Stimulated activated CD8-positive, alpha-beta memory T cell treated with anti-CD3 and anti-CD28 coated beads, Interleukin-4, amount 100 ng/mL, for 24 hours (primary cell): Measurements from ENCODE around the gene MAGI1.

Experiments used
- DNase-seq: peaks from one replicate; pipeline ENCODE4 v3.0.0-alpha.2; 2020; ENCODE audit warnings: low read depth

The MAGI1 gene

DNA sequence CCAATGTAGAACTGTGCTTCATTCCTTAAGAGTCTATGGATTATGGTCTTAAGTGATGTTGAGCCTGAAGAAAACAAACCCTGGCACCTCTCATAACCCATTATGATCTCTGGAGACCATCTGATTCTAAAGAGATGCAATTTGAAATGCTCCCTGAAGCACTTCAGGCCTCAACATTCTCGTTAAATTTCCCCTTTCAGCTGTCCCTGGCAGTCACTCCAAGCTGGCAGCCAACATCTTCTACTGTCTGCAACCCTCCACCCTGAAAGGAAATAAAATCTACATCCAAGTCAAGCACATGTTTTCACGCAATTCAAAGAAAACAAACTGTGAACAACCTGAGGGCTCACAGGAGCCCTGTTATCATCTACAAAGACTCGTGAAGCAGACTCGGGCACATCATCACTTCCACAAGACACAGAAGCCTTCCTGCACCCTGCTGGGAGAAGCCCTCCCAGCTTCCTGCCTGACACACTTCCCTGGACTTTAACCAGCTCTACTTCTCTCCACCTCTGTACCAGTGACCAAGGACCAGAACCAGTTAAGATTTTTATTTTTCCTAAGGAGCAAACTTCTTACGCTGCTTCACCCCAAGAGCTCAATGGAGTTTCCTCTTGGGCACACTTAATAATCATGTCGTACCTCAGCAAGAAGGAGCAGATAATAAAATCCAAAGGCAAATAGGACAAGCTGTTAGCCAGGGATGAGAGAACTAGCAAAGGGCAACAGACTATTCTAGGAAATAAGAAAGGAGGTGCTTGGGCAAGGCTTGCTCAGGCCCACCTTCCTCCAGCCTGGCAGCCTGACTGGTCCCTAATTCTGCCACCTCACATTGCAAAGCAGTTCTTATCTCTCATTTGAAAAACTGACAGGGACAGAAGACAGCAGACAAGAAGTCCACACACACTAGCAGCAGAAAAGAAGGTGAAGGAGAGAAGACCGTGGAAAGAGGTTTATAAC lies 67.1 kb downstream of the MAGI1 start:
- DNase-seq = no peak

DNA sequence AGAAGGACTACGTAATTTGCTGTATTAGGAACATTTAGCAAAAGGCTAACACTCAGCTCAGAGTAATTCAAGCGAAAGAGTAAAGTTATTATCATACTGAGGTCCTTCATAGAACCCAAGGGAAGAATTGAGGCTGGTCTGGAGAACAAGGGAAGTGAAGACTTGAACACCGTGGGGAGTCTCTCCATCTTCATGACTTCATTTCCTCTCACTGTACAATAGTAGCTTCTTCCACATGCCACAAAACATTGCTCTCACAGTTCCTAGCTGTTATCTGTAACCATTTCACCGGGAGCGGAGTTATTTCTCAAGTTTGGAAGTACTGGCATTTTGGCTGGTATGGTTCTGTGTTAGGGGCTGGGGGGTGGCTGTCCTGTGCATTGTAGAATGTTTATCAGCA lies 69.7 kb downstream of the MAGI1 start:
- no peak for DNase-seq

DNA sequence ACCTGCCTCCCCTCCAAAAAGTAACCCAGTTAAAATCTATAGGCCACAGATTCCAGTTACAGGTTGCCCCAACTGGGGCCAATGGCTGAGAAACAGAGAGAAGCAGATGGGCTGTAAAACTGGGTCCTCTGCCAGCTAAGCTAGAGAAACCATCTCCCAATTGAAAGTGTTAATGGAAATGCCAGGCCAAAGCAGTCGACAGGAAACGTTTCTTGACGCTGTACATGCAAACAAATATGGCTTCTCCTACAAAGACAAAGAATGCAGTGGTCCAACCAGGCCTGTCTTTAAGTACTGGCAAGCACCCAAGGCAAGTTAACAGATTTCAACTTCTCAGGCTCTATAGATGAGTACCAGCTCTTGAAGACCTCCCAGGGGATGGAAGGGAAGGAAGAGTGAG lies 71.3 kb downstream of the MAGI1 start:
- no peak for DNase-seq

DNA sequence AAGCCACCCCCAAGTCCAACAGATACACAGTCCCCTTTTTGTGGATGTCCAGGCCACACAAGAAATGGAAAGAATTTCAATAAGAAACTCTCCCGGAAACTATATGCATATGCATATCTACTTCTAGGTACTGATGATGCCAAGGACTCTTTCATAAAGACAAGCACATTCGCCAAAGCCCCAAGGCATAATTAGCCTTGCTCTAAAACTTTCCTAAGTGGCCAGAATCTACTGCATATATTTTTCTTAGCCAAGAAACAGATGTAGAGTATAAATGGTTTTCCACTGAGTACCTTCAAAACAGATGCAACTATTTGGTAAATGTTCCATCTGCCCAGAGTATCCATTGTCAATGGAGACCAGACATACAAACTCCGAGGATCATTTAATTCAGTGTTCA lies 73.9 kb downstream of the MAGI1 start:
- no peak for DNase-seq

DNA sequence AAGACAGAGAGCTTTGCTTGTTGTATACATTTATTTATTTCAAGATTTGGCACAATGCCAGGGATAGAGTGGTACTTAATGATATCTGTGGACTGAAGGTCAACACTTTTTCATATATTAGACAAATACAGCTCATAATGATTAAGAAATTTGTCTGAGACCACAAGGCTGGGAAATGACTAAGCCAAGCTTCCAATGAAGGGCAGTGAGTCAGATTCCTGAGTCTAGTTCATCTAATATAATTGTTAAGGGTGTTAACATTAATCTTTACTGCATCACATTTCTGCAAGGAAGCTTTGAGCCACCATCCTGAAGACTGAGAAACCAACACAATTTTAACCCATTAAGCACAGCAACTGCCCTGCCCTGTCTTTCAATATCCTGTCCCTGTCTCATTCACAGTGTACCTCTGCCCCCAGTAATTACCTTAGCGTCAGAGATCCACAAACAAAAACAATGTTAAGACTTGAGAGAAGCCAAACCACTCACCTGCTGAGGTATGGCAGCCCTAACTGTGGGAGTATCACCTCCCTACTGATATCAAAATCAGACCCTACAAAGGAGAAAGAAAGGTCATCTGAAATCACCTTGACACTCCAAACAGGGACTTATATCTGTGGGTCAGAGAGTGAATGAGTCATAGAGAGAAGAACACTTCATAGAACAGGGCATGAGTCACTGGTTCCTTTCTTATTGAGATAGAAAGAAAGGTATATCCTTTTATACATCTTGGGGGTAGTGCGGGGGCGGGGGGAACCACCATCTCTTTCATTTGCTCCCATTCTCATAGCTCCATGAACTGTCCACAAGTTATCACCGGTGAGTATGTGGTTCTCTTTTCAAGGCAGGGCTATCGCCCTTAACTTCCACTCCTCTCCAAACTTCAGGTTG lies 74.7 kb downstream of the MAGI1 start:
- DNase-seq = peak; percentile 9

DNA sequence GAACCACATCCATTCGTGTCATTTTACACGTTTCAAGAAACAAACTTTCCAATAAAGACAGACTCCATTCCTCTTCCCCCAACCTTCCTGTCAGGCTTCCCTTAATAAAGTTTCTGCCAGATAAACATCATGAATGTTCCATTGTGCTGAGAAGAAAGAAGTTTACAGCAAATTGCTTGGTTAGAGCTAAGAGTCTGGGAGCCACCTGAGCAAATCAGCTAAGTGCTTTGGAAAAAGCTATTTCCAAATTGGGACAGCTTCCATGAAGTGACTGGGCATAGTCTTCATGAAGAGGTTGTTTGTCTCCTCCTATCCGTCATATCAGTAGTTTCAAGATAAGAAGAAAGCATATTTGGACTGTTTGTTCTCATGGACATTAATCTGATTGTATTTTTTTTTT lies 77.0 kb downstream of the MAGI1 start:
- DNase-seq = no peak

DNA sequence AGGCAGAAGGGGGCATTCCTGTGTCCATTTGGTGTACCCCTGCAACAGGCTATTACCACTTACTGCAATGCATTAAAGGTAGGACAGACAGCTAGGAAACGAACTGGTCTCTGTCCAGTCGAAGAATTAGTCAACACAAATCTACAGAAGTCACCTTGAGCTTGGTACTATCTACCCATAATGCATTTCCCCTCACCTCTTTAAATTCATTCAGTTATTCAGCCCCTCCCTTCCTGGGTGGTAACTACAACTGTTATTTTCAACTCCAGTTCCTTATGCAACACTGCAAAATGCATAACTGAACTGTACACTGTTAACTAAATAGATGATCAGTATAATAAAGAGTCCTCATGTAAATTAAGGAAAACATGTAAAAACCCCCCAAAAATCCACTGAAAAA lies 77.6 kb downstream of the MAGI1 start:
- no peak for DNase-seq

DNA sequence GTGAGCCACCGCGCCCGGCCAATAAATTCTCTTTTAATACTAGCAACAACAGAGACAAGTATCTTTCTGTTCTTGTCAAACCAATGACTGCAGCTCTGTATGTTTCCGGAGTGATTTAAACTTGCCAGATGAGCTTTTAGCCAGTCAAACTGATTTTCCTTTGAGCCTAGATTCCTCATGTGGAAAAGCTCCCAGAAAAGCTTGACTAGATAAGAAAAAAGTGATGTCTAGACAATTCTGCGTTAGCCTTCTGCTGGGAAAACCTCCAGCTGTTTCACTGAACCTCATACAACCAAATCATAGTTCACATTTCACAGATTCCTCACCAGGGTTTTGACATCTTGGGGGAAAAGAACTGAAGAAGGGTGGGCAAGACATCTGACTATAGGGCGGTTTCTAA lies 78.6 kb downstream of the MAGI1 start:
- DNase-seq = no peak

DNA sequence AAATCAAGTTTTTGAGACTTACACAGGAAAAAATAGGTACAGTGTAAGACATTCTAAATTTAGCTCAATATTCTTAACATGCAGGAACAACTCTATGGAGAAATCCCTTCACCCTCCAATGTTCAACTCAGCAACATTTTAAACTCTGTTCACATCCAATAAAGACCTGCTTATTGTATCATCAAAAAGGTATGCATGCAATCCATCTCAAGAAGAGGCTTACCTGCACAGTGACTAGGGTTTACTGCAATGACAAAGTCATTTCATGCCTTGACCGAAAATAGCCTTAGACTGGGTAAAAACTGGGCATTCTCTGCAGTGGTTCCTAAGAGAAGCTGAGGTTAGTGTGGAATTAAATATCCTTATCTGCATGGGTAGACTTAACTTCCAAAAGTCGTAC lies 80.5 kb downstream of the MAGI1 start:
- no peak for DNase-seq

DNA sequence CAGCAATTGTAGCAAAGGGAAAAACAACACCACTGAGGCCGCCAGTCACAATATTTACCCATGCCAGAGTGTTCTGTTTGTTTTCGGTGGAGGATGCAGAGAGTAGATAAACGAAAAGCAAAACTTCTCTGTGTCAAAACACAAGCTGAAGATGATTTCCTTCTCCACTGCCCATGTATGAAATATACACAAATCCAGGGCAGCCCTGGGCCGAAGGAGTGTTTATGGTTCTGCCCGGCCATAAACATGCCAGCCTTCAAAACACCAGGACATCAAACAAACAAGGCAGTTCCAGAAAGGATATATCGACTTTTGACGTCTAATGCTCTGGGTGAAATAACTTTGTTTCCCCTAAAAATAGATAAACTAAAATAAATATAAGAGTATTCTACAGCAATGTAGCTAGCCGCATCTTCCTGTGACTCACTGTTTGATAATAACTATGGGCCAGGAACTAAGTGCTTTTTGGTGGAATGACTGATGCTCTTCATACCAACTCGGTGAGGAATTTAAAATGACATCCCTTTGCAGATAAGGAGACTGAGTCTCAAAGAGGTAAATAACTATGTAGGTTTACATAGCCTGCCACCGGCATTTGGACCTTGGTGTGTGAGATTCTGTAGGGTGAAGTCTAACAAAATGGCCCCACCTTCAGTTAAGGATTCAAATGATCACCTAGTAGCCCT lies 82.8 kb downstream of the MAGI1 start:
- DNase-seq = no peak

DNA sequence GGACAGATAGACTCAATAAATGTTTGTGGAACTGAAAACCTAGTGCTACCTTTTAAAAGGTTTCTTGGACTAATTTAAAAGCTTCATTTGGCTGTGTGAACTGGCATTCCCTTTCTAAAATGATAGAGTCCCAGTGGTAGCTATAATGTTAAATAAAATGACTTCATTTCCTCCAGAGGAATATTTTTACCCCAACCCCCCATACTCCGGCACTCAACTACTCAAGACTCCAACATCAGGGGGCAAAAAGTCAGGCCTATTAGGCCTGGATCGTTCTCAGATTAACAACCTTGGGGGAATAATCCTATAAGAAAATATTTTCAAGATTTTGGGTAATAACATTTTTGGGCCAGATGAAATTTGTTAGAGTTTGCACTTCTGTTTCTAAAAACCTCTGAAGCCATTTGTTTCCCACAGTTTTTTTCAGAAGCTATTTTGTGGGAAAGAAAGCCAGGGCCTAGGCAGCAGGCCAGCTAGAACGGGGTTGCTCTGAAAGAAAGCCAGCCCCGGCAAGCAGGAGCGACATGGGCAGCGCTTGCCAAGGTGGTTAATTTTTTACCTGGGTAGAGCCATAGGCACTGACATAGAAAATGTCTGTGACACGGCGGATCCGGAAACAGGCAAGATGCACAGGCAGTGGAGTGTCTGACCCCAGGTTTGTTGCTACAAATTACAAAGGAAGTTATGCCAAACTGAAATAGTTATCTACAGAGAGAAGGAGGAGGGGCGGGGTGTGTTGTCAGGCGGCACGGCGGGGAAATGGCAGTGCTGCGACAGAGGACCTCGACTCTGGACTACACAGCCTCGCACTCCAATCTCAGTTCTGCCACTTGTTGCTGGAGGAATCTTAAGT lies 84.6 kb downstream of the MAGI1 start:
- no peak for DNase-seq

DNA sequence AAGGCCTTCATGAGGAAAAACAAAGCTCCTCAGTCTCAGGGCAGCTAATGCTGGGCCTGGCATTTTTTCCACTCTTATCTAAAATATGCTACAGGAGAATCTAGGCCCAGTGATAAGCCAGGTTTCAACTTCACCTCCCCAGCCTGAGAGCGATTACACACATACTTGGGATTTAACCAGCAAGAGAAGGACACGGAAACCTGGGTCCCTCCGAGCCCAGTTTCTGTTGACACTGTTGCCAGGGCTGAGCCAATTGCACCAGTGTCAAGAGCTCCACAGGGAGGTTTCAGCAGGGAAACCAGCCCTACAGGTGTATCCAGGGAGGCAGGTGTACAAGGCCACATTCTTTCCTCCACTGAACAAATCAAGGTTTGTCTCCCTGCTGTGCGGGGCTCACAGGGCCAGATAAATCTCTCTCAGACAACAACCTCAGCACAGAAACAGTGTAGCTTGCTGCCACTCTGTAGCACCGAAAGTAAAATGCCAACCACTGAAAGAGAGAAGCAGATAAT lies 85.4 kb downstream of the MAGI1 start:
- no peak for DNase-seq

DNA sequence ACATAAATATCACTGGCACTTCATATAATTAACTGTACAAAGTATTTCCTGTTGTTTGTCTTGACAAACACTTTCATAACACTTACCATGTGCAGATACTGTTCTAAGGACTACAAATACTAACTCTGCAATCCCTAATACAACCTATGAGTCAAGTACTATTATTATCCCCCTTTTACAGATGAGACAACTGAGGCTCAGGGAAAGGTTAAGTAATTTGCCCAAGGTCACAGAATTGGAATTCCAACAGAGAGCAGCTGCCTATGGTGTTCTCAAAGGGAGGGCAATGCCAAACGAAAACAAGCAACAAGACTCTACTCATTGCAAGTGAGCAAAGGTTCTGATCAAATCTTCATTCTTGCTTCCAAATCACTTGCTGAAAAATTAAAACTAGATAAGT lies 85.9 kb downstream of the MAGI1 start:
- DNase-seq = no peak

DNA sequence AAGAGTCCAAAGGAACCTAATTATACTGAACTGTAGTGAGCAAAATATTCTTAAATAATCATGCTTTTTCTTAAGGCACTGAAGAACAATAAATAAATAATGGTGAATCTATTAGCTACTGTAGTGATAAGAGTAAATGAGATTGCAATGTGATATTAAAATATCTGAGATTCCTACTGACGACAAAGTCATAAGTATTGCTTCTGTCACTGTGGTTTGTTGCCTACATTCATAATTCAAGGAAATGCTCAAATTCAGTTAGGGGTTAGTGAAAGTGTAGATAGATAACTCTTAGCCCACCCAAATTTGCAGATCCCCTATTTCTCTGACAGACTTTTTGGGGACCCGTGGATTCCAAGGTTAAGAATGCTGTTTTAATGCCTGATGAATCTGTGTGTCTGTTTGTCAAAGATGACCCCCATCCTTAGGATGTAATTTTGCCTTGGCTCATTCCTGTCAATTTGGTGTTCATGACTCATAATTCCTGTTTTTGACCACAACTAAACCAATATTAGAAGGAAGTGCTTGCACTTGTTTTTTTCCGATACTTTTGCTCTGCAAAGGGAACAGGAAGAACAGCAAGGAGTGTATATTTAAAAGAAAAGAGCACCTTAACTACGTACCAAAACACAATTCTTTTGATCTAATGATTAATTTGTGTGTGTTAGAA lies 86.7 kb downstream of the MAGI1 start:
- DNase-seq = no peak

DNA sequence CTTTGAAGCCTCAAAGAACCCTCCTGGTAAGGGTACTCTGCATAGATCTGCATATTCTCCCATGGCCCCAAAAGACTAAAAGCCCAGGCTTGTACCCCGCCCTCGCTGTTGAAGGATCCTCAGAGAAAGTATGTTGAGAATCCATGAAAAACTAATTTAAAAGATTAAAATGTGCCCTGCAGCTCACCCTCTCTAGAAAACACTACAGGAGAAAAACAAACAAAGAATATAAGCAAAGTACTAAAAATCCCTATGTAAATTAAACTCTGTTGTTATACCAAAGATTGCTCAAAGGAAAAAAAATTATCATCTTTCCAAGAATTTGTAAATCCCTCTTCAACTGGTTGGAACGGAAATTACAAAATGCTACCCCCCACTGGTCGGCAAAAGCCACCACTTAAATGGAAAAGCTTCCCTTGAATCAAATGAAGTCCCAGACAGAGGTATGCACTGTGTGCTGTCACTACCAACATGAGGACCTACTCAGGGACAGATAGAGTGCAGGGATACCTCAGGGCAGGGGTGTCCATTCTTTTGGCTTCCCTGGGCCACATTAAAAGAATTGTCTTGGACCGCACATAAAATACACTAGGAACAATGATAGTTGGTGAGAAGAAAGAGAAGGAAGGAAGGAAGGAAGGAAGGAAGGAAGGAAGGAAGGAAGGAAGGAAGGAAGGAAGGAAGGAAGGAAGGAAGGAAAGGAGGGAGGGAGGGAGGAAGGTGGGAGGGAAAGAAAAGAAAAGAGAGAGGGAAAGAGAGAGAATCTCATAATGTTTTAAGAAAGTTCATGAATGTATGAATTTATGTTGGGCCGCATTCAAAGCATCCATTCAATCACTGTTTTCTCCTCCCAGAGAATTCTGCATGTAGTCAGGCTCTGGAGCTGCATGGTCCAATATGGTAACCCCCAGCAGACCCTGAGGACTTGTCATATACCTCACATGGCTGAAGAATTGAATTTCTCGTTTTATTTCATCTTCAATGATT lies 88.1 kb downstream of the MAGI1 start:
- no peak for DNase-seq

DNA sequence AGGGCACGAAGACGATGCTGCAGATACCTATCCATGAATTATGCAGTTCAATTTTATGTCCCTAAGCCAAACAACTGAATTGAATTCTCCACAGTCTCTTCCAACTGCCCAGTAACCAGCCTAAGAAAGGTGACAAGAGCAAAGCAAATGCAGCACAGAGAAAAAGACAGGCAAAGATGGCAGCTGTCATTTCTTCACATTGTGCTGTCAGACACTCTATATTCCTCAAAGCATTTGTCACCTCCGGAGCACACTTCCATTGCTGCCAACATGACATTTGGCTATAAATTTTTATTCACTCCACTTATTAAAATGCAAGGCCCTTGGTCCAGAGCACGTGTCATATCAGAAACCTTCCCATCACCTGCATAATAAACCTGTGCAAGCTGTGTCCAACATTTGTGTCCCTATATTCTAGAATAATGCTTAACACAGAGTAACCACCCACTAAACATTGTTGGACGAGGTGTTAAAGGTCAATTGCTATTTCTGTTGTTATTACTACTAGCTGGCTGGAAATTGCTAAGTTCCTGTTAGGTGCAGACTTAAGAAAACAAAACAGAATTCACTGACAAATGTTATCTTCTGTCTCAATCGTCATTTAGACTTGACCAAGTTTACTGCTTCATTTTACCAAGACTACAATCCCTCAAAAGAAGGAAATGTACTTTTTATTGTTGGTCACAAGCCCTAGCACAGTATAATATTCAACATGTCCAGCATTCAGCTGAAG lies 89.7 kb downstream of the MAGI1 start:
- DNase-seq = no peak

DNA sequence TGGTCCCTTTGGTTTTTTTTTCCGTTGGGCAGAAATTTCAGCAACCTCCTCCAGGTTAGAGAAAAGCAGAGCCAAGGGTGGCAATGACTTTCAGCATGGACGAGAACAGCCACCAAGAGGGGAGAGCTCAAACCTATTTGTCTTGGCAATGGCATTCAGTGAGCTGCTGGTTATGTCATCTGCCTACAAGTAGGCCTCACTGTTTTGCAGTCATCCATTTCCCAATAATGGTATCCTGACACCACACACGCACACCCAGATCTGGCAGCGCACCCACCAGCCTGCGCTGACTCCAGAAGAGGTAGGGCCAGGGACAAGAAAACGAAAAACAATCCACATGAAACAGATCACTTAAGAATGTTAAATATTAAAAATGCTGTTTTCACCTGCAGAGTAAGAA lies 92.3 kb downstream of the MAGI1 start:
- DNase-seq = no peak

DNA sequence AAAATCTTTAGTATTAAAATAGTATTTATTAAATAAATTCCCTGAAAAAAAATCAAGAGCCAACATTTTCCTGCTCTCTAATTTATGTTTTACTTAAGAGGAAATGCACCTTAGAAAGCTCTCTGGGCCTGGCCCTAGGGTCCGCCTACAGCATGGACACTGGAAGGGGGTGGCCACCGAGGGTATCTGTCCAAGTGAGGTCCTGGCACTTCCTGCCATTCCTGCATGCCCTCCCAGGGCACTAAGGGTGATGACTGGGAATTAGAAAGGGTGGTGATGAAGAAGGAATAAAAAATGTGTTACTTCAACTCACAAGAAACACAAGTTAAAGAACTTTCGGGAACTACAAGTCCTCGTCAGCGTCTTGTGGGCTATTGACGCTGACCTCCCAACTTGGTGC lies 92.8 kb downstream of the MAGI1 start:
- no peak for DNase-seq

DNA sequence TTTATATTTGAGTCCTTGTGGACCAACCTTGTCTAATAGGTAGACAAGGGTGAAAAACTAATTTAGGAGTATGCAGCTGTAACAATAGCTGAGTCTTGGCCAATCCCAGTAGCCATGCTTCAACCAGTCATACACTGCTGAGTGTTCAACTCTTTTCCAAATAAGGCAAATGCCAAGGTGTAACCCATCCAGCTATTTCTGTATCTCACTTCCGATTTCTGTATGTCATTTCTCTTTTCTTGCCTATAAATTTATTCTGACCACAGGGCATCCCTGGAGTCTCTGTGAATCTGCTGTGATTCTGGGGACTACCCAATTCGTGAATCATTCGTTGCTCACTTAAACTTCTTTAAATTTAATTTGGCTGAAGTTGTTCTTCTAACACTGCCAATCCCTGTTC lies 93.2 kb downstream of the MAGI1 start:
- no peak for DNase-seq
